GM19238 (cell line): ENCODE measurements around the gene PCGF3.
"Not testable (repeated sequence)": the region's sequence is repeated elsewhere in the genome, so short reads cannot be mapped to it uniquely, and the experiment has no call there.

Experiments used
- DNase-seq: peaks from one replicate; pipeline ENCODE4 v3.0.0; 2011; ENCODE audit warnings: low spot score; ENCODE audit not compliant: insufficient read length

The PCGF3 gene

DNA sequence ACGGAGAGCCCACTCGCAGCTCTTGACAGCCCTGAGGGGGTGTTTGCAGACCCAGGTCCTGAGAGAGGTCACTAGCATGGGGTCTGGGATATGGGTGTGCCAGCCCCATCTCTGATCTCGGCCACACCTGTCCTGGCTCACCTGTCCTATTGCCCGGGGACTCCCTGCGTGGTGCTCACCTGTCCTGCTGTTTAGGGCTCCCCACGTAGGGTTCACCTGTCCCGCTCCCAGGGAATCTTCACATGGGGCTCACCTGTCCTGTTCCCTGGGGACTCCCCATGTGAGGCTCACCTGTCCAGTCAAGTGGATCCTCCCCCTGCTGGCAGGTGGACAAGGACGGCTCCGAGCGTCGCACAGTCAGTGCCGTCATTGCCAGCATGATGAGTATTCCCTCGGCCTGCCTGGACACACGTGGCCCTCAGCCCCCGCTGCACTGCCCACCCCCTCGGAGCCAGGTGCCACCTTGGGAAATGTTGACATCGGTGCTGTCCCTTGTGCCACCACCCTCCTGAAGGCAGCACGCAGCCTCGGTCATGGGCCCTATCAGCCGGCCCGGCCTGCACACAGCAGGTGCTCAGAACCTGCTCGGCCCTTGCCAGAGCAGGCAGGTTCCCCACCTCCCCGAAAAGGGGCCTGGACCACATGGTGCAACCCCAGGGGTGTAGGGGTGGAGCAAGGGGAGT, 23.0 kb upstream of the PCGF3 start:
- no peak for DNase-seq

DNA sequence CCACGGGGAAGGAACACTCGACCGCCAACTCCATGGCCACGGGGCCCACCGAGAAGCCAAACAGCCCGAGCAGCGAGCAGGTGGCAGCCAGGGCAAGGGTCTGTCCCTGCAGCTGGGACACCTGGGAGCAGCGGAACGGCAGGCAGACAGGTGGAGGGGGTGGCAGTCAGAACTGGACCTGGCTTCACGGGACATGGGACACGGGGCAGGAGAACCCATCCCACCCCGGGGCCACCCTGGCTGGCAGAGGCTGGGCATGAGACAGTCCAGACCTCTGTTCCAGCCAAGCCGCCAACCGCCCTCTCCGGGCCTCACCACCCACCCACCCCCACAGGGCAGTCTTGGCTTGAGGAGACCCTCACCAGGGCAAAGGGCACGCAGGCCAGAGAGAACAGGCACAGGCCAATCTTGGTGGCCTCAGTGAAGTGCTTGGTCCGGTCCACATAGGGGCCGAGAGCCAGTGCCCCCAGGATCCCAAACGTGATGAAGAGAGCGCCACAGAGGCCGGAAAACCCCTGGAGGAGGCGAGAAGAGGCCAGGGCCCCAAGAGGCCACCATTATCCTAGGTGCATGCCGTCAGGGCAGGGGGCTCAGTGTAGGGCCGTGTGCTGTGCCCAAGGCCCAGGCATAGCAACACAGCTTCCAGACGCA, 22.3 kb upstream of the PCGF3 start:
- no peak for DNase-seq

DNA sequence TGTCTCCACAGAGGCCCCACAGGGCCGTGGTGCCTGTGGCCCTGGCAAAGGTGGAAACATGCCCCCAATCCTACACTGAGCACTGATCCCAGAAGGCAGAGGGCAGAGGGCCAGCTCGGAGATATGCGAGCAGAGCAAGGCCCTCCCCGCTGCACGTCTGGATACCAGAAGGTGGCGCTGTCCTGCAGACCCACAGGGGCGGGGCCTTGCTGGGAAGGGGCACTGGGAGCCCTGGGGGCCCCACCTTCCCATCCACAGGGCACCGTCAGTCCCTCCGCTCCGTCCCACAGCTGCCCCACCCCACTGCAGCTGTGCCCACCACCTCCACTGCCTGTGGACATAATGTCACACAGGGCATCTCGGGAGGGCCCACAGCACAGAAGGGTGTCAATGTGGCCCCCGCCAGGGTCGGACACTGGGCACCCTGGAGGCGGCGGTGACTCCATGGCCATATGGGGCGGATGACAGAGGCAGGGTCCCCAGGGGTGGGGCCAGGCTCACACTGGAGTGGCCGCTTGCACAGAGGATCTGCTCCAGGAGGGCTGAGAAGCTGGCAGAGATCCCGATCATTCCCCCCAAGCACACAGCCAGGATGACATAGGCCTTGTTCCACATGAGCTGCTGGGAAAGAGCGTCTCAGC, 21.5 kb upstream of the PCGF3 start:
- DNase-seq: no peak

DNA sequence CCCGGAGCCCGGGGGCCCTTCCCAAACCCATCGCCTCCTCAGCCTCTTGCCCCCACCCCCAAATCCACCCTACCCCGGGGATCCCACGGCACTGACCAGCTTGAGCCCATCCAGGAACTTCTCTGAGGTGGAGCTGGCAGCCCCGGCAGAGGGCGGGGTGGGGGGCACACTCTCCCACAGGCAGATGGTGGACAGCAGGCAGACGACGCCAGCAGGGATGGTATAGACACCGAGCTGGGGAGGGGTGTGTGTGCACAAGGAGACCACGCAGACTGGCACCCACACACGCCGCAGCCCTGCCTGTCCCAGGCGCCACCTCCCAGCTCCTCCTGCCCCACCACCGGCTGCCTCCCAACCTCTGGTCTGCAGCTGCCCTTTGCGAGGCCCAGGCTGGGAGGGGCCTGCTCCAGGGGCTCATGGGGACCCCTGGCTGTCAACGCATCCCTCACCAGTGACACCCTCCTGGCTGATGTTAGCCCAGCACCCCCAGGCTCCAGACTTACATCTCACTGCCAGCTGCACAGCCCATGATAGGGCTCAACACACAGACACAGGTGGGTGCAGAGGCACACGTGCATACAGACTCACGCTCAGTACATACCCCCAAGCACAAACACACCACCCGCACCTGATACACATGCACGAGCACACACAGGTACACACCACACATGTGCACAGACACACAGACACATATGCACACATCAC, 20.9 kb upstream of the PCGF3 start:
- DNase-seq: no peak

DNA sequence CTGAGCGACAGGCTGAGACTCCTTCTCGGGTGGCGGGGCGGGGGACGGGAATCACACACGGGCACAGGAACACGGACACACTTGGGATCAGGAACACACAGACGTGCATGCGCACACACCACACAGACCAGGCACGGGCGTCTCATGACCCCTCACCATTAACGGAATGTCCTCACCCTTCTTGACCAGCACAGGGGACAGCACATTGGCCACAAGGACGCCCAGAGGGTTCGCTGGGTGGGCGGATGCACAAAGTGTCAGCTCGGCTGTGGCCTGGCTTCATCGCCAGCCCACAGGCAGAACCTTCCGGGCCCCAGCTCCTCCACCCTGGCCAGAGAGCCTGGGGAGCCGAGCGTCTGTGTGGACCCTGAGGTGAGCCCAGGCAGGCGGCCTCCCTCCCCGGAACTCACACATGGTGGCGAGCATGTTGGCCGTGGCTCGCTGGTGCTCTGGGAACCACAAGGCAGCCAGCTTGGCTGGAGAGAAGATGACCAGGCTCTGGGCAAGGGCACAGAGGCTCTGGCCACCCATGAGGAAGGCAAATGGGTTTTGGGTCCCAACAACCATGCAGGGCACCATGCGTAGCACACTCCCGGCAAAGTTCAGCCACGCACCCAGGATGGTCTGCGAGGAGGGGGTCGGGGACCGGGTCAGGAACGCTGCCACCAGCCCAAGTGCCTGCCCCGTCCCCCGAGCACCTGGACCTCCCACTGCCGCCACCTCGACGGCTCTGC, 19.8 kb upstream of the PCGF3 start:
- no peak for DNase-seq

DNA sequence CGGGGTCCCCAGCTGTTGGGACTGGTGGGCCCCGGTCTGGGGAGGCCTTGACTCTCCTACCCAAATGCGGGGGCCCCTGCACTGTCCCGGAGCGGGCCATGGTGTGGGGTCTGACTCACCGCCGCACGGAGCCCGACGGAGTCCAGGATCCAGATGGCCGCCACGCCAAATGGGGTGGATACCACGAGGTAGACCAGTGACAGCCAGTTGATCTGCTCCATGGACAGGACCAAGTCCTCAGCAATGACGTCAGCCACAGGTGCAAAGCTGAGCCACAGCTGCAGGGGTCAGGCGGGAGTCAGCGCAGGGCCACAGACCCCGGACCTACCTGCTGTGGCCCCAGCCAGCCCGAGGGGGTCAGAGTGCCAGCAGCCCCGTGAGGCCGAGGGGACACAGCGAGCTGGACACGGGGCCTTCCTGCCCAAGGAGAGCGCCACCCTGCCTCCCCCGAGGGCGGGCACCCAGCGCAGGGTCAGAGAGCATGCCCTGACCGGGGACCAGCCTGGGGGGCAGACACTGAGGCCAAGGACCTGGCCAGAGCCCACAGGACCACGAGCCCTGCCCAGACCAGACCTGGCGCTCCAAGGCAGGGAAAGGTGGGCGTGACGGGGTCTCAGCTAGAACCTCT, 19.1 kb upstream of the PCGF3 start:
- no peak for DNase-seq

DNA sequence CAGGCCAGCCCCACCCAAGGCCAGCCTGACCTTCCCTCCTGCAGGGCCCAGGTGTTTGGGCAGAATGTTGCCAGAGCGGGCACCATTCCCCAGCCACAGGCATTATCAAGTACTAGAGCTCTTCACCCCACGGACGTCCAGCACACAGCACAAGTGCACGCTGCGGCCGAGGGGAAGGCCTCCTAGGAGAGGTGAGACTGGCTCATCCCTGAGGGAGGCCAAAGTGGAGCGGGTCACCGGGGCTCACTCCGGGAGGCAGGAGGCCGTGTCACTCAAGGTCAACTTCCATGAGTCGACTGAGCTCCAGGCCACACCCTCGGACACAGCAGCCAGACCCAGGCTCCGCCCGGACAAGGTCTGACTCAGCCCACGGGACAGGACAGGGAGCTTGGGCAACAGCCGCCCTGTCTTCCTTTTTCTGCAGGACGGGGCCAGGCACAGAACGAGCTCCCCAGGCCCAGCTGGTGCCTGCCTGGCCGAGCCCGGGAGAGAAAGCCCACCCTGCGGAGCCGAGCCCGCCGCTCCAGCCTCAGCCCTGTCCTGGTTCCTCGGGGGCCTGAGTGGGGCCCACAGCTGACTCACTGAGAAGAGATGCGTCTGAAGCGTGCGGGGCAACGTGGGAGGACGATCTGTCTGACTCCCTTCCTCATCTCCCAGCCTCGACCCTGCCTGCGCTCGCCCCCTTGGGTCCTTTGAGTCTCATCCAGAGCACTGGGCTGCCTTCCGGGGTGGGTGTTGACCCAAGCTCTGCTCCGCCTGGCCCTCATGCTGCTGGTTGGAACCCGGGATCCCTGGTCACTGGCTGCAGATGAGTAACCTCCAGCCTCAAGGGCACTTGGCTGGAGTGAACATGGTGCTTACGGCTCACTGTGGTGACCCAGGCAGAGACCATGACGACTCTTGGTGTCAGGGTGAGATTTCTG, 18.3 kb upstream of the PCGF3 start:
- DNase-seq: no peak

DNA sequence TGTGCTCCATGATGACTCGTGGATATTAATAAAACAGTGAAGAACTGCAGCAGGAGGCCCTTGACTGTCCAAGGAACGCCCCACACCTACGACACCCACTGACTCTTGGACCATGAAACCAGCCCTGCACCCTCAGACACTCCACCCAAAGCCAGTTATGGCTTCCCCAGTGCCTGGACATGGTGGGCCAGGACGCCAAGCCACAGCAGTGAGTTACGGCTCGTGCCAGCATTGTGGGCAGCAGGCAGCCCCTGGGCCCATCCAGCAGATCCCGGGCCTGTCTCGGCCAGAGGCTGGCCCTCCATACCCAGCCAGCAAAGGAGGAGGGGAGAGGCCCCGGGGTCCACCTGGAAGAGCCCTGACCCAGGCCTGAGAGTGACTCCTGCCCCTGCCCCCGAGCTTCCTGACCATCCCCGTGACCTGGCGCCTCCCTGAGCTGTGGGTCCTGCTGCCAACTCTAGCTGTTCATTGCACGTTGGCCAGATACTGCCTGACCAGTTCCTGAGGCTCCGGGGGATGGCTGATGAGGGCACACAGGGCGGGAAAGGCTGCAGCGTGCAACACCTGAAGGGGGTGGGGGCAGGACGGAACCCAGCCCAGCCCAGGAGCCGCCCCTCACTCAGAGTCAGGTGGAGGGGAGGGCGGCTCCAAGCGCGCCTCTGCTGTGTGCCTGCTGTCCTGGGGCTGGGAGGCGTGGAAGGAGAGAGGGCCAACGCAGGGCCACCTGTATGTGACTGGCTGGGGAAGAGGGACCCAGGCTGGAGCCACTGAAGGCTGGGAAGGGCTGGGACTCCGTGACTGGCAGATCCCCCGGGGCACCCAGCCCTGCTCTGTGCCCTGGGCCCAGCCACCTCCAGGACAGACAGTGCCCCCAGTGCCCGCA, 17.4 kb upstream of the PCGF3 start:
- DNase-seq: no peak

DNA sequence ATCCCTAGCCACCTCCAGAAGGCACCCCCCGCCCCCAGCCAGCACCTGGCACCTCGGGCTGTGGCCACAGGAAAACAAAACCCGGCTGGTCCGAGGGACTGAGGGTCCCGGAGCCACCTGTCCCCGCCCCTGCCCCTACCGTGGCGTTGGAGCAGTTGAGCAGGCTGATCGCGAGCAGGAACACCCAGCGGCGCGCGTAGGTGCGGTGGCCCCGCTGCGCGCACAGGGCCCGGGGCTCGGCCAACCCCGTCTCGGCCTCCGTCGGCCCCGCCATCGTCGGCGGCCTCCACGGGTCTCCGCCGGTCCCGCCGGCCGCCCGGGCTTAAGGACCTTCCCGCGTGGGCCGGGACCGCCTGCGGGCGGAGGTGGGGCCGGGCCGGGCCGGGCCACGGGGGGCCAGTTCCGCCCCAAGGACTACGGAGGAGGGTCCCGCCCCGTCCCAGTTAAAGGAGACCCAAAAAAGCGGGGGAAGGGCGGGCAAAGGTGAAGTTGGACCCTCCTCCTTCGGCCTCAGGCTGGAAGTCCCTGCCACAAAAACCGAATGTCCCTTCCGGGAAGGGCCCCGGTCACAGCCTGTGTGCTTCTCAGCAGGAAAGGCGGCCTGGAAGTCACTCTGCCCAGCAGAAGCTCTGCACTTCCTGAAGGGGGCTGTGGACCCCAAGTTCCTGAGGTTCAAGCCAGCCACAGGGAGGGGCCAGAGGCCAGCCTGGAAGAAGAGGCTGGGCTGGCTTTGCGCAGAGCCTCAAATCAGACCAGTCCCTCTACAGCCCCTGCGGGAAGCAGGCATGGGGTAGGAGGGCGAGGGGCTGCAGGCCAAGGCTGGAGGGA, 16.6 kb upstream of the PCGF3 start, which contains the start of gene SLC49A3:
Gene SLC49A3 (minus strand): TSS at position 298 of the 828 bp plus-strand sequence. CDS start 24 bp downstream, at position 274.
- DNase-seq: no peak

DNA sequence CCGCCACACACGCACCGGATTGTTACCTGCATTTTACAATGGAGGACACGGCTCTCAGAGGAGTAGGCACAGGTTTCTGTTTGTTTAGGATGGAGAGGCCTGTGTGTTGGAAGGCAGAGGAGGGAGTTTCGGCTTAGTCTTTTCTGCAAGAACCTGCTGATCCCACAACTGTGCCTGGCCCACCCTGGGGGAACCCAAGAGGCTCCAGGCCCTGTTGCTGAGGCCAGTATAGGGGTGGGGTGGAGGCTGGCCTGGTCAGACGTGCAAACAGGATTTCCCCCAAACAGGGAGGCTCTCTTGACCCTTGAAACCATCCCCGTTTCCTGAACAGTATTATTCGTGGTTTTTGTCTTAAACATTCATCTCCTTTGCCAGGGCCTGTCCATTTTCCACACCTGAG, 15.9 kb upstream of the PCGF3 start:
- DNase-seq: no peak

DNA sequence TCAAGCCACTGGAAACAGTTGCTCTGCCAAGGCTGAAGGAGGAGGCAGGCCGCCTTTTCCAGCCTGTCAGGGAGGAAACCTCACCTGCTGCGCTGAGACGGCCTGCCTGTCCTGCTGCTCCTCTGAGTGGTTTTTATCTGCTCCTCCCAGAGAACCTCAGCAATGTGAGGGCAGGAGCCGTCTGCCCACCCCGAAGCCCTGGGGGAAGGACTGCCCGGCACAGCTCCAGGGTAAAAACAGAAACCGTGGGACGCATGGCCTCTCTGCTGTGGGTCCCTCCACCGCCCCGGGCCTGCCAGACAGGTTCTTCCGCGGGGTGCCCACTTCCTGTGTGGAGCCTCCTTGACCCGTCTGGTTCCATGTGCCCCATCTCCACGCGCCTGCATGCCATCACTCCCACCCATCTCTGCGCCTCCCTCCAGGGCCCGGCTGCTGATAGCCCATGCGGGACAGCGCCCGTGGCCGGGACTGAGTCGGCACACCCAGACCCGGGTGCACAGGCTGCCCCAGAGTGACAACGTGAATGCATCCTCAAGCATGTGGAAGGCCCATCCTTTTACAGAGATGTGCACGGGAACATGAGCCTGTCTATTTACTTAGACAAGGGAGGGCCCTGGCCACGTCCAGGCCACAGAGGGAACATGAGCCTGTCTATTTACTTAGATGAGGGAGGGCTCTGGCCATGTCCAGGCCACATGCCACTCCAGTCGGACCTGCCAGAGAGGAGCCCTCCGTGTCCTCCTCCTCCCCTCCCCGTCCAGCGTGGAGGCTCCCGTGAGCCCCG, 12.7 kb upstream of the PCGF3 start:
- no peak for DNase-seq

DNA sequence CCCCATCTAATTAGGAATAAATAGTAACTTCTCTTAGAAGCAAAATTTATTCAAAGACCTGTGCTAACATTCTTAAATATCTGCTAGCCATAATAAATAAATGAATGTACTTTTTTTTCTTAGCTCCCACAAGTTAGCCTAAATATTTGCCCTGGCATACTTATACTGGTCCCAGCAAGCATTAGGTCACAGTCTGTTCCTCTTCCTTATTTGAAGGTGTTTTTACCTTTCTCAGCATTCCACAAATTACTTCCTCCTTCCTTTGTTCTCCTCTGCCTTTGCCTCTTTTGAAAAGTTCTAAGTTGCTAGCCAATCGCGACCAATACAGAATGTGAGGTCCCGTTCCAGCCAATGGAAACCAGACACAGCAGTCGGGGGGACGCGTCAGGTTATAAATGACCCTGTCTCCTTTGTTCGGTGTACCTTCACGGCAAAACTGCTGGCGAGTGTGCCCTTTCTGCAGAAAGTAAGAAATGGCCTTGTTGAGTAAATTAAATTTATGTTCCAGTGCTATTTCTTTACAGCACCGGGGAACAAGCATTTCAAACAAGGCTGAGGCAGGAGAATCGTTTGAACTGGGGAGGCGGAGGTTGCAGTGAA, 11.2 kb upstream of the PCGF3 start:
- DNase-seq: not testable (repeated sequence)

DNA sequence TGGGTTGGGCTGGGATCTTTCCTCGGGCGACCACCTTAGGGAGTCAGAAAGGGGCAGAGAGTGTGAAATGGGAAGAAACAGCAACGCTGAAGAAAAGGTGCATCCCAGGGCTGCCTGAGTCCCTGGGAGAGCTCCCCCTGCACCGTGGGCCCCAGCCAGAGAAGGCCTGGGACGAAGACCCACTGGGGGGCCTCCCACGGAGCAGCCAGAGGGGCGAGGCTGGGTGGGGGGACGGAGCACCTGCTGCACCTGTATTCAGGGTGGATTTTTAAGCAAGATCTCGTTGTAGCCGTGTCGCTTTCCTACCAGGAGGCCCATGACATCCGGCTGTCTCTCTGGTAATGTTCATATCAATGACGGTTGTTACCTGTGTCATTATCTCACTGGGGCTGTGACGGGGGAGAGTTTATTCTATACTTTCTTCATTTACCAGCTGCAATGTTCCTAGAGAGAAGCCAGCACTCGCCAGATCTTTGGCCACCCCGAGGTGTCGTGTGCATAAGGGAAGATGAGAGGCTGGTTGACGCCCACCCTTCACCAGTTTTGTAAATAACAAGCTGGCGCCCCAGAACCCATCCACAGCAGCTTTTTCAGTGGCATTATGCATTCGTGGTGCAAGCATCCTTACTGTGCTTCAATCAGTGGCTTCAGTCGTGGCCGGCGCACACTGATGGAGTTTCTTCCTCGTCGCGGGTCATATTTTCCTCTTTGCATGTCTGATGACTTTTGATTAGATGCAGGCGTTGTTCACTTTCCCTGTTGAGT, 5.6 kb upstream of the PCGF3 start:
- DNase-seq: no peak

DNA sequence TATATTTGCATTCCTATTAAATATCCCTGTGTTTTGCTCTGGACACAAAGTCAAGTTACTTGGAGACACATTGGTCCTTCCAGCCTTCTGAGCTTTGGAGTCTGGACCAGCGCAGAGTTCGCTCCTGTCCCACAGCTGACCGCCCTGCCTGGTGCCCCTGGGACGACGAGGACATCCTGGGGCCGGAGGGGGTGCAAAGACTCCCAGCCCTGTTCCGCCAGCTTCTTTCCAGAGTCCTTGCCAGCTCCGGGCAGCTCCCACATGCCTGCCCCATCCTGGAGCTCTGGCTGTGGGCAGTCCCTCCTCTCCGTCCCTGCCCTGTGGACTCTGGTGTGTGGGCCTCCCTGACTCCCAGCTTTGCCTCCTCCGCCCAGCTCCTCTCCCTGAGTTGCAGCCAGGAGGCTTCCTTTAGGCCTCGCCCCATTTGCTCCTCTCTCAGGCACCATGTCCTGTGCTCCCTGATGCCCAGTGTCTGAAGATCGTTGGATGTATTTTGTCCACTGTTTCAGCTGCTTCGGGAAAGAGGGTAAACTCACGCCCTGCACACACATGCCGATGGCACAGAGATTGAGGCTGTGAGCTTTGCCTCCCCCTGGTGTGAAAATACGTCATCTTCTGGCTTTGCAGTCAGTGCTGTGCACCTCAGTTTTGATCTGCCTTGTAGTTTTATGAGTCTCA, 4.9 kb upstream of the PCGF3 start:
- DNase-seq: no peak

DNA sequence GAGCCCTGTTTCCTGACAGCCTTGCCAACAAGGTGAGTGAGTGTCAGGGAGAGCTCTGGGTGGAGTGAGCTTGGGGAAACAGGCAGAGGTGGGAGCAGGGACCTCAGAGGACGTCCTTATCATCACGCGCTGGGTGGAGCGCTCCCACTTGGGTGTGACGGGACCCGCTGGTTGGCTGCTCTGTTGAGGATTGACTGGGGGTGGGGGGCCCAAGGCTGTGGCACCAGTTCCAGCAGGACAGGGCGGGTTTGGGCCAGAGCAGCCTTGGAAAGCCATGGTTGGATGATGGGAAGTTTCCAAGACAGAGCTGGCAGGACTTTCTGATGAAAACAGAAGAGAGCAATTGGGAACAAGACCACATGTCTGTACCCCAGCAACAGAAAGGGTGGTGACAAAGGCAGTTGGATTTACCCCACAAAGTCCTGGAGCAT, 3.0 kb upstream of the PCGF3 start:
- DNase-seq: no peak
